Right lobe of liver (tissue), 4 donors: ENCODE results near the gene ZNF625.

Experiments used
- POLR2A ChIP-seq: fragments of 450-650 bp; IDR thresholded peaks from one replicate; pipeline ENCODE4 v1.6.1; 2017; ENCODE audit warnings: antibody characterized with exemption, mild to moderate bottlenecking
- TF ChIP-seq, protein P1 (sequence below), 4 donors: fragments of 200-600 bp in 3 of 4; fragments of 450-650 bp in 1 of 4; IDR thresholded peaks; one replicate each; pipeline versions ENCODE4 v1.5.1 to v1.8.0; 2016 to 2022; ENCODE audit warnings: antibody characterized with exemption in 4 of 4, mild to moderate bottlenecking in 2 of 4
- donor health status: DM: no; HTN: no; CAD: no.
- donor health status: DM: no; HTN: no; CAD: no.
- donor health status: DM: no; HTN: yes; CAD: no.

DNA sequence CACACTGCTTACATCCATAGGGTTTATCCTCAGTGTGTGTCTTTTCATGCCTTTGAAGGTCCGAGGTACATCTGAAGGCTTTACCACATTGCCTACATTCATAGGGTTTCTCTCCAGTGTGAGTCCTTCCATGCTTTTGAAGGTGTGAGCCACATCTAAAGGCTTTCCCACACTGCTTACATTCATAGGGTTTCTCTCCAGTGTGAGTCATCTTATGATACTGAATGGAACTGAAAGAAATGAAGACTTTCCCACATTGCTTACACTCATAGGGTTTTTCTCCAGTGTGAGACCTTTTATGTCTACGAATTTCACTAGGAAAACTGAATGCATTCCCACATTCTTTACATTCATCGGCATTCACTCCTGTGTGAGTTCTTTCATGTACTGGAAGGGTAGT, 23.5 kb downstream of the ZNF625 start:
- TF ChIP-seq POLR2A: no peak
- TF ChIP-seq, protein P1, sequence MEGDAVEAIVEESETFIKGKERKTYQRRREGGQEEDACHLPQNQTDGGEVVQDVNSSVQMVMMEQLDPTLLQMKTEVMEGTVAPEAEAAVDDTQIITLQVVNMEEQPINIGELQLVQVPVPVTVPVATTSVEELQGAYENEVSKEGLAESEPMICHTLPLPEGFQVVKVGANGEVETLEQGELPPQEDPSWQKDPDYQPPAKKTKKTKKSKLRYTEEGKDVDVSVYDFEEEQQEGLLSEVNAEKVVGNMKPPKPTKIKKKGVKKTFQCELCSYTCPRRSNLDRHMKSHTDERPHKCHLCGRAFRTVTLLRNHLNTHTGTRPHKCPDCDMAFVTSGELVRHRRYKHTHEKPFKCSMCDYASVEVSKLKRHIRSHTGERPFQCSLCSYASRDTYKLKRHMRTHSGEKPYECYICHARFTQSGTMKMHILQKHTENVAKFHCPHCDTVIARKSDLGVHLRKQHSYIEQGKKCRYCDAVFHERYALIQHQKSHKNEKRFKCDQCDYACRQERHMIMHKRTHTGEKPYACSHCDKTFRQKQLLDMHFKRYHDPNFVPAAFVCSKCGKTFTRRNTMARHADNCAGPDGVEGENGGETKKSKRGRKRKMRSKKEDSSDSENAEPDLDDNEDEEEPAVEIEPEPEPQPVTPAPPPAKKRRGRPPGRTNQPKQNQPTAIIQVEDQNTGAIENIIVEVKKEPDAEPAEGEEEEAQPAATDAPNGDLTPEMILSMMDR (IDR thresholded peaks at IDR 0.05): no peak
